OCI-M2 (cell line): ENCODE results near the gene SLC7A5.
"Not testable (repeated sequence)": the region's sequence is repeated elsewhere in the genome, so short reads cannot be mapped to it uniquely, and the experiment has no call there.

Experiments
- DNase-seq: peaks from one replicate; lab custom pipeline; 2025; ENCODE audit not compliant: unreplicated experiment; lab: John Stamatoyannopoulos, UW

Gene SLC7A5

GRCh38 chr16:87869061-87869878 is at the start of gene SLC7A5:
Gene SLC7A5 (minus strand): TSS chr16:87869507. CDS start chr16:87869422, 85 bp downstream.
- not testable (repeated sequence) for DNase-seq

GRCh38 chr16:87918338-87918737 is 49.0 kb upstream of the SLC7A5 start:
- DNase-seq: no peak

- DNase-seq: no peak
Observed at GRCh38 chr16:87917503-87917902, 48.2 kb upstream of the SLC7A5 start.

GRCh38 chr16:87914812-87915211 is 45.5 kb upstream of the SLC7A5 start:
- DNase-seq: no peak

GRCh38 chr16:87914021-87914725 is 44.9 kb upstream of the SLC7A5 start:
- DNase-seq: not testable (repeated sequence)

GRCh38 chr16:87912691-87913090 is 43.4 kb upstream of the SLC7A5 start:
- DNase-seq: not testable (repeated sequence)

GRCh38 chr16:87911106-87911763 is 41.9 kb upstream of the SLC7A5 start:
- not testable (repeated sequence) for DNase-seq

- peak; percentile 13 for DNase-seq
Observed at GRCh38 chr16:87909203-87909935, 40.1 kb upstream of the SLC7A5 start.

- not testable (repeated sequence) for DNase-seq
Observed at GRCh38 chr16:87908101-87908500, 38.8 kb upstream of the SLC7A5 start.

- DNase-seq: not testable (repeated sequence)
Observed at GRCh38 chr16:87905521-87905920, 36.2 kb upstream of the SLC7A5 start.

GRCh38 chr16:87904963-87905362 is 35.7 kb upstream of the SLC7A5 start:
- DNase-seq: not testable (repeated sequence)

- not testable (repeated sequence) for DNase-seq
Observed at GRCh38 chr16:87900489-87900888, 31.2 kb upstream of the SLC7A5 start.

GRCh38 chr16:87897521-87898505 is 28.5 kb upstream of the SLC7A5 start:
- DNase-seq: no peak

- DNase-seq: not testable (repeated sequence)
Observed at GRCh38 chr16:87896924-87897520, 27.7 kb upstream of the SLC7A5 start.

- DNase-seq: not testable (repeated sequence)
Observed at GRCh38 chr16:87896176-87896890, 27.0 kb upstream of the SLC7A5 start.

- DNase-seq: no peak
Observed at GRCh38 chr16:87895641-87896141, 26.4 kb upstream of the SLC7A5 start.

- not testable (repeated sequence) for DNase-seq
Observed at GRCh38 chr16:87894005-87894404, 24.7 kb upstream of the SLC7A5 start.

GRCh38 chr16:87891764-87892163 is 22.5 kb upstream of the SLC7A5 start:
- DNase-seq: no peak
